Activated CD4-positive, alpha-beta memory T cell treated with anti-CD3 and anti-CD28 coated beads, Interleukin-2, amount 10 ng/mL, durations not matched to agents 7 days and 5 days (primary cell): ENCODE measurements around the gene TAOK3. TPM values are rescaled to one million over a fixed set of nuclear protein-coding genes. Genes with fewer than 3 reads are reported as not detected.
"Not testable (repeated sequence)": the region's sequence is repeated elsewhere in the genome, so short reads cannot be mapped to it uniquely, and the experiment has no call there.

Experiments
- CTCF ChIA-PET: fragments of 350-600 bp; sonication (Branson Sonifier 250); formaldehyde crosslinking; loops from one replicate; lab custom pipeline; 2021; ENCODE audit warnings: antibody characterized with exemption, inconsistent platforms; lab: Charles Lee
- POLR2A ChIA-PET: fragments of 350-600 bp; sonication (Branson Sonifier 250); formaldehyde crosslinking; loops from one replicate; lab custom pipeline; 2021; ENCODE audit warnings: antibody characterized with exemption; lab: Charles Lee
- DNase-seq: peaks from one replicate; pipeline ENCODE4 v3.0.0-alpha.2; 2020
- H3K27ac Mint-ChIP-seq: one replicate; pipeline ENCODE4 v1.8.0; 2021; ENCODE audit warnings: mild to moderate bottlenecking, mixed read lengths
- H3K27me3 Mint-ChIP-seq: one replicate; pipeline ENCODE4 v1.8.0; 2021; ENCODE audit warnings: mixed read lengths
- H3K36me3 Mint-ChIP-seq: one replicate; pipeline ENCODE4 v1.8.0; 2021; ENCODE audit warnings: low read depth, mixed read lengths
- H3K4me1 Mint-ChIP-seq: one replicate; pipeline ENCODE4 v1.8.0; 2021; ENCODE audit warnings: mixed read lengths
- H3K4me3 Mint-ChIP-seq: one replicate; pipeline ENCODE4 v1.8.0; 2021; ENCODE audit warnings: mild to moderate bottlenecking, mixed read lengths
- H3K9me3 Mint-ChIP-seq: one replicate; pipeline ENCODE4 v1.8.0; 2021; ENCODE audit warnings: mixed read lengths
- total RNA-seq, 2 experiments: library from RNA; stranded (reverse); gene quantifications; one replicate each; pipeline ENCODE4 v1.2.3, GENCODE V29; 2021

TAOK3 gene
- total RNA-seq, 2 experiments from 2014 or later = 61.9 to 65.5 TPM

DNA sequence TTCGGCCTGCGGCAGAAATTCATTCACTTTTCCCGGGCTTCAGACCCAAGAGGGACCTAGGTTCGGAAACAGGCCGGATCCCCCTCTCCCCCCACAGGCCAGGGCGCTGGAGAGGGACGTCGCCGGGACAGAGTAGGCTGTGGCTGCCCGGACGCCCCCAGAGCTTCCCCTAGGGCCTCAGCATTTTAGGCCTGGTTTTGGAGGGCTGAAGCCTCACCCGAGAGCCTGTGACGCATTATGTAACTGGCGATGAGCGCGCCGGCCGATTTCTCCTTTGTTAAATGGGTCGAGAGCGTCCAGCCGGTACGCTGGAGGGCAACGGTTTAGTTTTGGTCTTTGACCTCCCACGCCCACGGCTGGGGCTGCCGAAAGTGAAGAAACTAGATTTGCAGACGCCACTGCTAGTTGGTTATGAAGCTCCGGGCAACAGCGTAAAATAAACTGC lies 236.1 kb downstream of the TAOK3 start:
- no peaks in the 10 kb centered on the region for H3K9me3 Mint-ChIP-seq
- ChIA-PET POLR2A (interaction anchor here (0.7 to 2.8 kb wide), 14 partner anchors 8 to 240 kb away, joined by 3 to 31 read pairs (median 6); partner anchors contain the start of genes RFC5, SUDS3 and WSB2), CTCF (interaction anchor here (0.5 to 3.2 kb wide), 8 partner anchors 10 to 242 kb away, joined by 3 to 27 read pairs (median 6); partner anchors contain the start of gene SUDS3)
- no peaks in the 10 kb centered on the region for H3K27me3 Mint-ChIP-seq
- peaks cover 24% of the 10 kb centered on the region for H3K36me3 Mint-ChIP-seq
- DNase-seq = peak; percentile 28
- H3K4me3 Mint-ChIP-seq = peak overlapping the region; percentile 82
- peaks cover 33% of the 10 kb centered on the region for H3K4me1 Mint-ChIP-seq
- H3K27ac Mint-ChIP-seq = peak overlapping the region; percentile 84

DNA sequence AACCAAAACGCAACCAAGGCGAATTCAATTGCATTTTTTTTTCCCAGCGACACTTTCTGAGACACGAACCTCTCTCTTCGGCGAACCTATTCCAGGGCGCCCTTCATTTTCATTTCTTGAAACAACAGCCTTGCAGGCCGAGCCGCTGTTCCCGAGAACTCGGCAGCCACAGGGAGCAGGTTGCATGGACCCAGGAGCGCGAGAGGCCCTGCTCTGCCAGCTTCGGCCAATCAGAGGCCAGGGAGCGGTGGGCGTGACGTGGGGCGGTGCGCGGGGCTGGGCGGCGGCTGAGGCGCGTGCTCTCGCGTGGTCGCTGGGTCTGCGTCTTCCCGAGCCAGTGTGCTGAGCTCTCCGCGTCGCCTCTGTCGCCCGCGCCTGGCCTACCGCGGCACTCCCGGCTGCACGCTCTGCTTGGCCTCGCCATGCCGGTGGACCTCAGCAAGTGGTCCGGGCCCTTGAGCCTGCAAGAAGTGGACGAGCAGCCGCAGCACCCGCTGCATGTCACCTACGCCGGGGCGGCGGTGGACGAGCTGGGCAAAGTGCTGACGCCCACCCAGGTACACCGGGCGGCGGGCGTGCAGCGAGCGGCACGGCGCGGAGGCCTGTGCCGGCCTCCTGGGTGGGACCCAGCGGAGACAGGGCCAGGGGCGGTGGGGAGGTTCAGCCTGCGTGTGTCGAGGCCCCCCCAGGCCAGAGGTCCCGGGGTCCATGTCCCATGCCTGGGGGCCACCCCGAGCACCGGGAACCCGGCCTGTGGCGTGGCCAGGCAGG lies 236.7 kb downstream of the TAOK3 start, which contains the start of gene PEBP1:
Gene PEBP1 (plus strand): TSS at position 337 of the 771 bp plus-strand sequence. CDS start 86 bp downstream, at position 423.
- peak; percentile 94 for DNase-seq
- CTCF ChIA-PET = interaction anchor here (0.5 to 3.2 kb wide), 15 partner anchors 11 to 242 kb away, joined by 3 to 27 read pairs (median 4); partner anchors contain the start of gene SUDS3
- Mint-ChIP-seq H3K36me3 (peaks cover 20% of the 10 kb centered on the region), H3K27me3 (no peaks in the 10 kb centered on the region), H3K27ac (peak within 1 kb of the TSS; percentile 84), H3K9me3 (no peaks in the 10 kb centered on the region), H3K4me3 (peak within 1 kb of the TSS; percentile 82), H3K4me1 (peaks cover 33% of the 10 kb centered on the region)
- POLR2A ChIA-PET = interaction anchor here (0.7 to 2.8 kb wide), 14 partner anchors 9 to 241 kb away, joined by 3 to 31 read pairs (median 6); partner anchors contain the start of genes RFC5, SUDS3 and WSB2

DNA sequence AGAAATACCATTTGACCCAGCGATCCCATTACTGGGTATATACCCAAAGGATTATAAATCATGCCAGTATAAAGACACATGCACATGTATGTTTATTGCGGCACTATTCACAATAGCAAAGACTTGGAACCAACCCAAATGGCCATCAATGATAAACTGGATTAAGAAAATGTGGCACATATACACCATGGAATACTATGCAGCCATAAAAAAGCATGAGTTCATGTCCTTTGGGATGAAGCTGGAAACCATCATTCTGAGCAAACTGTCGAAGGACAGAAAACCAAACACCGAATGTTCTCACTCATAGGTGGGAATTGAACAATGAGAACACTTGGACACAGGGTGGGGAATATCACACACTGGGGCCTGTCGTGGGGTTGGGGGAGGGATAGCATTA lies 243.3 kb downstream of the TAOK3 start:
- CTCF ChIA-PET = interaction anchor here (1.2 kb wide), 1 partner anchor 8 kb away, joined by 4 read pairs; no protein-coding TSS in a partner anchor
- H3K4me1 Mint-ChIP-seq, H3K27me3 Mint-ChIP-seq, H3K36me3 Mint-ChIP-seq, H3K27ac Mint-ChIP-seq, H3K9me3 Mint-ChIP-seq, H3K4me3 Mint-ChIP-seq, DNase-seq, POLR2A ChIA-PET: not testable (repeated sequence)

DNA sequence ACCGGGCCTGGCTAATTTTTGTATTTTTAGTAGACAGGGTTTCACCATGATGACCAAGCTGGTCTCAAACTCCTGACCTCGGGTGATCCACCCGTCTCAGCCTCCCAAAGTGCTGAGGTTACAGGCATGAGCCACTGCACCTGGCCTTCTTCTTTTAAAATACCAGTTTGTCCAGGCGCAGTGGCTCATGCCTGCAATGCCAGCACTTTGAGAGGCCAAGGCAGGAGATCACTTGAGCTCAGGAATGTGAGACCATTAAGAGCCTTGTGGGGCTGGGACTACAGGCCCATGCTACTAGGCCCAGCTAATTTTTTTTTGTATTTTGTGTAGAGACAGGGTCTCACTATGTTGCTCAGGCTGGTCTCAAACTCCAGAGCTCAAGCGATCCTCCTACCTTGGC lies 244.8 kb downstream of the TAOK3 start:
- no peaks in the 10 kb centered on the region for H3K27me3 Mint-ChIP-seq
- CTCF ChIA-PET = no interaction called here
- no peak for DNase-seq
- no peak overlapping the region for H3K27ac Mint-ChIP-seq
- POLR2A ChIA-PET = no interaction called here
- no peaks in the 10 kb centered on the region for H3K36me3 Mint-ChIP-seq
- H3K4me1 Mint-ChIP-seq = peaks cover 4% of the 10 kb centered on the region
- no peak overlapping the region for H3K4me3 Mint-ChIP-seq
- H3K9me3 Mint-ChIP-seq = no peaks in the 10 kb centered on the region

DNA sequence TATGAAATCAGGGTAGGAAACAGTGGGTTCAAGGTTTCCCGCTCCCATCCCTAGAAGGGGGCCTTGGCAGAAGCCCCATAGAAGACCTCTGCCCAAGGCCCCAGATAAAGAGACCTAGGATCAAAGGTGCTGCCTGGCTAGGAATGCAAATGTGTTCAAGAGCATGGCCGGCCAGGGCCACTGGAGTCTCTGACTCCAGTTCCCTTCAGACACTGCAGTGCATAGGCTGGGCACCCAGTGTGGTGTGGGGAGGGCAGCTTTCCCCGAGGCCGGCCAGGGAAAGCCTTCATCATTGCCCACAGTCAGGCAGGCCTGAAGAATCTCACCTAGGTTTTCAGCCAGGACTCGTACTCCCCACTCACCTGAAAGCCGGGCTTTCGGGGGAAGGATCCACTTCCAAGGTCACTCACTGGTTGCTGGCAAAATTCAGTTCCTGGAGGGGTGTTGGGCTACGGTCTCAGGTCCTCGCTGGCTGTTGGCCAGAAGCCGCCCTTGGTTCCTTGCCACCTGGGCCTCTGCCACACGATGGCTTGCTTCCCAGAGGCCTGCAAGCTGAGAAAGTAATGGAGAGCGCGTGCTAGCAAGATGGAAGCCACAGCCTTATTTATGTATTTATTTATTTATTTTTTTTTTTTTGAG lies 246.5 kb downstream of the TAOK3 start:
- Mint-ChIP-seq H3K9me3 (no peaks in the 10 kb centered on the region), H3K27me3 (no peaks in the 10 kb centered on the region), H3K27ac (no peak overlapping the region), H3K36me3 (no peaks in the 10 kb centered on the region), H3K4me3 (no peak overlapping the region), H3K4me1 (no peaks in the 10 kb centered on the region)
- ChIA-PET CTCF (interaction anchor here (0.6 kb wide), 1 partner anchor 143 kb away, joined by 5 read pairs; no protein-coding TSS in a partner anchor), POLR2A (no interaction called here)
- no peak for DNase-seq

DNA sequence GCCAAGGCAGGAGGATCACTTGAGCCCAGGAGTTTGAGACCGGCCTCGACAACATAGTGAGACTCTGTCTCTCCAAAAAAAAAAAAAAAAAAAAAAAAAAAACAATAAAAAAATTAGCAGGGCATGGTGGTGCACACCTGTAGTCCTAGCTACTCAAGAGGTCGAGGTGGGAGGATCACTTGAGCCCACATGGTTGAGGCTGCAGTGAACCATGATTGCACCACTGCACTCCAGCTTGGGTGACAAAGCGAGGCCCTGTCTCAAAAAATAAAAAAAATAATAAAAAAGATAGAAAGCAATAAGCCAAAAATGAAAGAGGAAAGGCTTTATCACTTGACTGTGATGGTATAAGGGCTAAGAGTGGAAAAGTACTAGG lies 247.0 kb downstream of the TAOK3 start:
- H3K4me3 Mint-ChIP-seq = no peak overlapping the region
- ChIA-PET POLR2A (no interaction called here), CTCF (no interaction called here)
- no peak for DNase-seq
- H3K4me1 Mint-ChIP-seq = peaks cover 2% of the 10 kb centered on the region
- H3K9me3 Mint-ChIP-seq = no peaks in the 10 kb centered on the region
- H3K27ac Mint-ChIP-seq = no peak overlapping the region
- H3K36me3 Mint-ChIP-seq = no peaks in the 10 kb centered on the region
- H3K27me3 Mint-ChIP-seq = no peaks in the 10 kb centered on the region

DNA sequence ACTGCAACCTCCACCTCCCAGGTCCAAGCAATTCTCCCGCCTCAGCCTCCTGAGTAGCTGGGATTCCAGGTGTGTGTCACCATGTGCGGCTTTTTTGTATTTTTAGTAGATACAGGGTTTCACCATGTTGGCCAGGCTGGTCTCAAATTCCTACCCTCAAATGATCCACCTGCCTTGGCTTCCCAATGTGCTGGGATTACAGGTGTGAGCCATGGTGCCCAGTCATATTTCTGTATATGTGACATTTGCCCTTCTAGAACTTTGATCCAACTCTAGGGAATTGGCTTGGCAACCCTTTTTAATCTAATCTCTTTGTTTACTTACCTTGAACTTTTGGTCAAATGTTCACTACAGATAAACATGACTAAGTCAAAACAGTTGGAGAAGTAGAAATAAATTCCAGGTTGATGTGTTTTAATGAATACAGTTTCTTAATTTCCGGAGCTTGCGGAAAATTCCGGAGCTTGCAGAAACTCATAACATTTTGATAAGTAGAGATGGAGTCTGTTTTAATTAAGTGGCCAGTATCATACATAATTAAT lies 248.3 kb downstream of the TAOK3 start:
- POLR2A ChIA-PET = interaction anchor here (0.7 kb wide), 1 partner anchor 11 kb away, joined by 3 read pairs; the partner anchor contains the start of gene PEBP1
- Mint-ChIP-seq H3K36me3 (no peaks in the 10 kb centered on the region), H3K27ac (no peak overlapping the region), H3K4me3 (no peak overlapping the region), H3K9me3 (no peaks in the 10 kb centered on the region), H3K27me3 (no peaks in the 10 kb centered on the region), H3K4me1 (peaks cover 7% of the 10 kb centered on the region)
- DNase-seq = no peak
- CTCF ChIA-PET = interaction anchor here (0.7 to 1.9 kb wide), 4 partner anchors 11 to 253 kb away, joined by 3 to 6 read pairs (median 5); partner anchors contain the start of genes PEBP1 and SUDS3

DNA sequence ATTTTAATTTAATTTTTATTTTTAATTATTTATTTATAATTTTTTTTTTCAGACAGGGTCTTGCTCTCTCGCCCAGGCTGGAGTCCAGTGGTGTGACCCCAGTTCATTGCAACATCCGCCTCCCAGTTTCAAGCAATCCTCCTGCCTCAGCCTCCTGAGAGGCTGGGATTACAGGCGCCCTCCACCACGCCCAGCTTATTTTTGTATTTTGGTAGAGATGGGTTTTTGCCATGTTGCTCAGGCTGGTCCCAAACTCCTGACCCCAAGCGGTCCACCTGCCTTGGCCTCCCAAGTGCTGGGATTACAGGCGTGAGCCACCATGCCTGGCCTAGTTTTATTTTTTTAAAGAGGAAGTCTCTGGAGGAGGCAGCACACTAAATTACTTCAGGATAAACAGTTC lies 250.4 kb downstream of the TAOK3 start:
- H3K4me3 Mint-ChIP-seq = no peak overlapping the region
- peaks cover 7% of the 10 kb centered on the region for H3K4me1 Mint-ChIP-seq
- H3K27ac Mint-ChIP-seq = no peak overlapping the region
- no peak for DNase-seq
- ChIA-PET CTCF (interaction anchor here (1.7 to 4.4 kb wide), 5 partner anchors 18 to 255 kb away, joined by 6 to 78 read pairs (median 12); partner anchors contain the start of gene SUDS3), POLR2A (interaction anchor here (0.9 kb wide), 1 partner anchor 254 kb away, joined by 3 read pairs; the partner anchor contains the start of gene SUDS3)
- no peaks in the 10 kb centered on the region for H3K27me3 Mint-ChIP-seq
- no peaks in the 10 kb centered on the region for H3K36me3 Mint-ChIP-seq
- no peaks in the 10 kb centered on the region for H3K9me3 Mint-ChIP-seq

DNA sequence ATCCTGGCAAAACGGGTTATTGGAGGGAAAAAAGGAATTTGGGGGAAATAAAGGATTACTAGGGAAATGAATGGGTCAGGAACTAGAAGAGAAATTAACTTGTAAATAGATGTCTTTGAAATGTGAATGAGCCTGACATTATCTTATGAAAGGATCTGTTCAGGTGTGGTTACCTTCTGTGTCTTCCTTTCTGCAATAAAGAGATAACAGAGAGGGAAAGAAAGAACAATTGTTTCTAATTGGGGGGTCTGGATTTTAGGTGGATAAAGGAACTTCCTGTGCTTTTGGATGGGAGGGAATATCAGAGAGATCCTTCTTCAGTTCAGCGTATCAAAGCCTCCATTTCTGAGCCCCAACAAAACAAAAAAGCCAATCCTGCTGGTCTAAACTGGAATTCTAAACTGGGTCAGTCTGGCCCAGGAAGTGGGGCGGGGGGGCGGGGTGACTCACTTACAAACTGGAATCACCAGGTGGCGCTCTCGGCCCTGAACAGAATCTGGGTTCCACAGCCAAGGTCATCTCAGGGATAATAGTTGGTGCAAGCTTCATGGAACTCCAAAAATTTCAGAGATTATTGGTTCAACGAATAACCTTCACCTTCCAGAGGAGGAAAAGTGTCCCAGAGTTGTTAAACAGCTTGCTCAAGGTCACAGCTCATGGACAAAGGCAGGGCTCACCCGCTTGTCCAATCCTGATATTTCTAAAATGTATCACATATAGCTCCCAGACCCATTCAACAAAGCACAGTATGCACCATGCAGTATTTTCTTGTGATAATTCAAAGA lies 251.9 kb downstream of the TAOK3 start:
- no peaks in the 10 kb centered on the region for H3K9me3 Mint-ChIP-seq
- CTCF ChIA-PET = interaction anchor here (0.6 to 4.4 kb wide), 23 partner anchors 9 to 809 kb away, joined by 3 to 78 read pairs (median 4); partner anchors contain the start of genes PEBP1 and SUDS3
- POLR2A ChIA-PET = interaction anchor here (0.6 to 1.2 kb wide), 4 partner anchors 48 to 256 kb away, joined by 3 to 15 read pairs (median 3); partner anchors contain the start of genes SUDS3 and TAOK3
- no peaks in the 10 kb centered on the region for H3K36me3 Mint-ChIP-seq
- DNase-seq = peak; percentile 72
- peak overlapping the region; percentile 47 for H3K27ac Mint-ChIP-seq
- no peak overlapping the region for H3K4me3 Mint-ChIP-seq
- H3K4me1 Mint-ChIP-seq = peaks cover 7% of the 10 kb centered on the region
- no peaks in the 10 kb centered on the region for H3K27me3 Mint-ChIP-seq

DNA sequence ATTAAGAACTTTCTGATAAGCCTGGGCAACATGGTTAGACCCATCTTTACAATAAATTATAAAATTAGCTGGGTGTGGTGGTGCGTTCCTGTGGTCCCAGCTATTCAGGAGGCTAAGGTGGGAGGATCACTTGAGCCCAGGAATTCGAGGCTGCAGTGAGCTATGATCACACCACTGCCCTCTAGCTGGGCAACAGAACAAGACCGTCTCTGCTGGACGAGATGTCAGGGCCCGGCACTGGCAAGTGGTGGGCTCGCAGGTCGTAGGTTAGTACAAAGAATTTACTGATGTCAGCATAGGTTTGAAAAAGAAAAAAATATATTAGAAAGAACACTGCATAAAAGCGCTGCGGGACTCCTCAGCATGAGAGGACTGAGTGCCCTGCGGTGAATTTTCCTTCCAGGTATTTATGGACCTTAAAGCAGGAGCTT lies 253.2 kb downstream of the TAOK3 start:
- no peak for DNase-seq
- no peaks in the 10 kb centered on the region for H3K36me3 Mint-ChIP-seq
- no peaks in the 10 kb centered on the region for H3K27me3 Mint-ChIP-seq
- H3K4me3 Mint-ChIP-seq = no peak overlapping the region
- no peaks in the 10 kb centered on the region for H3K9me3 Mint-ChIP-seq
- CTCF ChIA-PET = interaction anchor here (0.6 to 4.4 kb wide), 5 partner anchors 15 to 257 kb away, joined by 3 to 78 read pairs (median 4); partner anchors contain the start of genes PEBP1, SUDS3 and VSIG10
- peaks cover 7% of the 10 kb centered on the region for H3K4me1 Mint-ChIP-seq
- POLR2A ChIA-PET = no interaction called here
- no peak overlapping the region for H3K27ac Mint-ChIP-seq

DNA sequence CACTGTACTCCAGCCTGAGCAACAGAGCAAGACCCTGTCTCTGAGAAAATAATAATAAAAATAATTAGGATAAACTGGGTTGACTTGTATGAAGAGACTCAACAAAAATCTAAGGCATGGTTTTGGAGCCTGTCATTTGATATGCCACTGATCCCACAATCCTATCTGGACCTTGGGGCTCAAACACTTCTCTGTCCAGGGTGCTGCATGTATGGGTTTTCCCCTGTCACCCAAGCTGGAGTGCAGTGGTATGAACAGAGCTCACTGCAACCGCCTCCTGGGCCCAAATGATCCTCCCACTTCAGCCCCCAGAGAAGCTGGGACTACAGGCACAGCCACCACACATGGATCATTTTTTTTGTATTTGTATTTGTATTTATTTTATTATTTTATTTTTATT lies 263.6 kb downstream of the TAOK3 start:
- peaks cover 3% of the 10 kb centered on the region for H3K4me1 Mint-ChIP-seq
- DNase-seq = no peak
- H3K9me3 Mint-ChIP-seq = no peaks in the 10 kb centered on the region
- H3K36me3 Mint-ChIP-seq = no peaks in the 10 kb centered on the region
- peaks cover 4% of the 10 kb centered on the region for H3K27me3 Mint-ChIP-seq
- H3K4me3 Mint-ChIP-seq = no peak overlapping the region
- ChIA-PET POLR2A (no interaction called here), CTCF (interaction anchor here (1.7 kb wide), 1 partner anchor 12 kb away, joined by 5 read pairs; no protein-coding TSS in a partner anchor)
- H3K27ac Mint-ChIP-seq = no peak overlapping the region
